SK-N-SH treated with all-trans-retinoic acid at 6 μM for 48 hours (cell line): ENCODE measurements around the gene STIP1.

Experiments
- CSDC2 ChIP-seq: fragments of 250-450 bp; sonication (Bioruptor Pico); IDR thresholded peaks from 2 replicates; pipeline ENCODE4 v1.5.0; 2020; ENCODE audit warnings: mild to moderate bottlenecking, moderate library complexity
- OSR1 ChIP-seq: fragments of 250-450 bp; sonication (Bioruptor Pico); IDR thresholded peaks from 2 replicates; pipeline ENCODE4 v1.8.0; 2022; ENCODE audit warnings: moderate library complexity, mild to moderate bottlenecking, inconsistent platforms
- ZNF565 ChIP-seq: fragments of 450-650 bp; formaldehyde crosslinking; conservative IDR thresholded peaks from 2 replicates; pipeline ENCODE4 v1.5.0; 2020; ENCODE audit warnings: low read depth, mild to moderate bottlenecking, moderate library complexity
- TF ChIP-seq, protein P1 (sequence below): fragments of 250-450 bp; sonication (Bioruptor Pico); IDR thresholded peaks from 2 replicates; pipeline ENCODE4 v1.5.1; 2020; ENCODE audit warnings: low read depth, mild to moderate bottlenecking, moderate library complexity

DNA sequence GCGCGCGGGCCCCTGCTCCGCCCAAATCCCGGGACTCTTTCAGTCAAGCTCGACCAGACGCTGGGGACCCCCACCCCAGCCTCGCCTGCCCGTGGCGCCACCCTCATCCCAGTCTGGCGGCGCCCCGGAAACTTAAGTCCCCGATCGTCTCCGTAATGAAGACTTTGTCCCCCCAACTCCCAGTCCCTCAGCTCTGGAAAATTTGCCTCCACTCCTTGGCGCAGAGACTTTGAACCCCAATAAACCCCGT is 65.7 kb downstream of the STIP1 start:
- TF ChIP-seq, protein P1, sequence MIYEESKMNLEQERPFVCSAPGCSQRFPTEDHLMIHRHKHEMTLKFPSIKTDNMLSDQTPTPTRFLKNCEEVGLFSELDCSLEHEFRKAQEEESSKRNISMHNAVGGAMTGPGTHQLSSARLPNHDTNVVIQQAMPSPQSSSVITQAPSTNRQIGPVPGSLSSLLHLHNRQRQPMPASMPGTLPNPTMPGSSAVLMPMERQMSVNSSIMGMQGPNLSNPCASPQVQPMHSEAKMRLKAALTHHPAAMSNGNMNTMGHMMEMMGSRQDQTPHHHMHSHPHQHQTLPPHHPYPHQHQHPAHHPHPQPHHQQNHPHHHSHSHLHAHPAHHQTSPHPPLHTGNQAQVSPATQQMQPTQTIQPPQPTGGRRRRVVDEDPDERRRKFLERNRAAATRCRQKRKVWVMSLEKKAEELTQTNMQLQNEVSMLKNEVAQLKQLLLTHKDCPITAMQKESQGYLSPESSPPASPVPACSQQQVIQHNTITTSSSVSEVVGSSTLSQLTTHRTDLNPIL (CRISPR knock-in tag) = no peak
- no peak for TF ChIP-seq CSDC2 (CRISPR knock-in tag)
- no peak for TF ChIP-seq OSR1
- no peak for TF ChIP-seq ZNF565 (CRISPR knock-in tag)
